Activated T-helper 1 cell treated with anti-CD3 and anti-CD28 coated beads, Interleukin-12 subunit alpha, Interleukin-12 subunit beta, Interleukin-2, Interleukin-4 antibody, amounts not matched to agents 30 ng/mL and 10 ng/mL and 1 ng/mL, durations not matched to agents 14 hours and 24 hours and 36 hours (primary cell): ENCODE data around the gene EPHB1. TPM values are rescaled to one million over a fixed set of nuclear protein-coding genes. Genes with fewer than 3 reads are reported as not detected.

Experiments
- DNase-seq: peaks from one replicate; pipeline ENCODE4 v3.0.0; 2021; ENCODE audit warnings: low spot score
- H3K27ac Mint-ChIP-seq: one replicate; pipeline ENCODE4 v1.8.0; 2021; ENCODE audit warnings: mild to moderate bottlenecking, mixed read lengths
- H3K27me3 Mint-ChIP-seq: one replicate; pipeline ENCODE4 v1.8.0; 2022; ENCODE audit warnings: mild to moderate bottlenecking, moderate library complexity, mixed read lengths; ENCODE audit not compliant: insufficient read depth
- H3K36me3 Mint-ChIP-seq: one replicate; pipeline ENCODE4 v1.8.0; 2021; ENCODE audit warnings: low read depth, mixed read lengths
- H3K4me1 Mint-ChIP-seq: one replicate; pipeline ENCODE4 v1.8.0; 2021; ENCODE audit warnings: low read depth, mixed read lengths
- H3K4me3 Mint-ChIP-seq: one replicate; pipeline ENCODE4 v1.8.0; 2021; ENCODE audit warnings: mild to moderate bottlenecking, moderate library complexity, mixed read lengths
- H3K9me3 Mint-ChIP-seq: one replicate; pipeline ENCODE4 v1.8.0; 2021; ENCODE audit warnings: mixed read lengths
- intact Hi-C: fragments of 100-400 bp; cut with micrococcal nuclease; formaldehyde crosslinking; loops from one replicate; pipeline ENCODE4 v1.15.1; 2024
- total RNA-seq: library from RNA; stranded (reverse); gene quantifications from 2 replicates; pipeline ENCODE4 v1.2.3, GENCODE V29; 2022

EPHB1 gene
- 5.0 and 5.2 TPM in 2 replicates for total RNA-seq

GRCh38 chr3:134794950-134795745 is at the start of gene EPHB1:
EPHB1 (plus strand) TSS chr3:134795260.
- peaks cover 70% of the 10 kb centered on the region for H3K27me3 Mint-ChIP-seq
- H3K4me3 Mint-ChIP-seq: peak within 1 kb of the TSS; percentile 91
- peak within 1 kb of the TSS; percentile 80 for H3K27ac Mint-ChIP-seq
- peak; percentile 71 for DNase-seq
- intact Hi-C loops: loop anchor here (1.0 to 10.0 kb wide), 7 partner anchors 8 to 1170 kb away; partner anchors contain the start of gene PPP2R3A
- H3K36me3 Mint-ChIP-seq: no peaks in the 10 kb centered on the region
- H3K9me3 Mint-ChIP-seq: no peaks in the 10 kb centered on the region
- H3K4me1 Mint-ChIP-seq: peaks cover 41% of the 10 kb centered on the region

GRCh38 chr3:134748698-134749097 is 46.4 kb upstream of the EPHB1 start:
- H3K27me3 Mint-ChIP-seq: peaks cover 3% of the 10 kb centered on the region
- no peak for DNase-seq
- no peak overlapping the region for H3K27ac Mint-ChIP-seq
- no peaks in the 10 kb centered on the region for H3K36me3 Mint-ChIP-seq
- no peaks in the 10 kb centered on the region for H3K4me1 Mint-ChIP-seq
- intact Hi-C loops: no loop called here
- no peaks in the 10 kb centered on the region for H3K9me3 Mint-ChIP-seq
- no peak overlapping the region for H3K4me3 Mint-ChIP-seq

DNA sequence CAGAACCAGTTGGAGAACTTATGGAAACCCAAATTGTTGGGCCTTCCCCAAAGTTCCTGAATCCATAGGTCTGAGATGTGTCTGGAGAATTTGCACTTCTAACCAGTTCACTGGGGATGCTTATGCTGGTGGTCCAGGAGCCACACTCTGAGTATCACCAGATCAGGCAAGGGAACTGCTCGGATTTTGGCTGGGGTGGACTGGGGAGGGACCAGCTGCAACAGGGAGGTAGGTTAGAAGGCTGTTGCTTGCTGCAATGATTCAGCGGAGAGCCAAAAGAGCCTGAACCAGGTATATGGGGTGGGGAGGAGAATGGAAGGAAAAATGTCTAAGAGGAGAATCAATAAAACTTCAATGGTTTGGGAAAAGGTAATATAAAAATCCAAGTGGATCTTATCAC is 45.9 kb upstream of the EPHB1 start:
- Mint-ChIP-seq H3K27me3 (peaks cover 3% of the 10 kb centered on the region), H3K4me3 (no peak overlapping the region), H3K36me3 (no peaks in the 10 kb centered on the region), H3K27ac (no peak overlapping the region), H3K4me1 (no peaks in the 10 kb centered on the region), H3K9me3 (no peaks in the 10 kb centered on the region)
- no peak for DNase-seq
- intact Hi-C loops: no loop called here

DNA sequence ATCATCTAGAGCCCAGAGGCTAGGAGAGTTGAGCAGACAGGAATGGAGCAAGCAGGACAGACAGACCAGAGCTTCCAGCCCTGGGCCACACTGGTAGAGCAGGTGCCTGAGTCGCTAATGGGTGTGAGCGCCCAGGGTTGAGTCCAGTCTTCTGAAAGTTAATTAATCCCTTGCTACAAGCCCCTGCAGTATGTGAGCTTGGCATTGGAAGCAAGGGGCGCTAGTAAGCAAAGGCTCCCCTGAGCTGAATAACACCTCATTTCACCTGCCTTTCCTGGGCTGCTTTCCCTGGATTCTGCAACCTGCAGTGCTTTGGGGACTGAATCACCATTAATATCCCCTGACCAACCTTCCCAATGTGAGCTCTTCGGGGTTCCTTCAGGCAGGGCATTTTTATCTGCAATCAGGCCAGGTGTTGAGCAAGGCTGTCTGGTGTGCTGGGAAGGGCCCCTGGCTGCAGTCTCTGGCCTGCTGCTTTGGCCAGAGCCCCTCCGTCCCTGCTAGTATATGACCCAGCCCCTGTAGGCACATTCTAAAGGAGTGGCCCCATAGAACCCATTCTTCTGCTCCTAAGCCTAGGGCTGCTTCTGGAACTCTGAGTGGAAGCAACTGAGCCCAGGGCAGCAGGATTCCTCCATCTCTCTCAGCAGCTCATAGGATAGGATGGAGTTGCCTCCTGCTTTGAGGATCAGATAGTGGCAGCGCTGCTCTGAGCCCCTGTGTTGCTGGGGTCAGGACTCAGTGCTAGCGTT is 45.1 kb upstream of the EPHB1 start:
- Mint-ChIP-seq H3K9me3 (no peaks in the 10 kb centered on the region), H3K4me3 (no peak overlapping the region), H3K4me1 (no peaks in the 10 kb centered on the region), H3K36me3 (no peaks in the 10 kb centered on the region), H3K27me3 (peaks cover 3% of the 10 kb centered on the region), H3K27ac (no peak overlapping the region)
- DNase-seq: no peak
- intact Hi-C loops: no loop called here

GRCh38 chr3:134751831-134752230 is 43.2 kb upstream of the EPHB1 start:
- intact Hi-C loops: no loop called here
- Mint-ChIP-seq H3K4me1 (no peaks in the 10 kb centered on the region), H3K27ac (no peak overlapping the region), H3K36me3 (no peaks in the 10 kb centered on the region), H3K4me3 (no peak overlapping the region), H3K9me3 (no peaks in the 10 kb centered on the region), H3K27me3 (peaks cover 7% of the 10 kb centered on the region)
- no peak for DNase-seq

DNA sequence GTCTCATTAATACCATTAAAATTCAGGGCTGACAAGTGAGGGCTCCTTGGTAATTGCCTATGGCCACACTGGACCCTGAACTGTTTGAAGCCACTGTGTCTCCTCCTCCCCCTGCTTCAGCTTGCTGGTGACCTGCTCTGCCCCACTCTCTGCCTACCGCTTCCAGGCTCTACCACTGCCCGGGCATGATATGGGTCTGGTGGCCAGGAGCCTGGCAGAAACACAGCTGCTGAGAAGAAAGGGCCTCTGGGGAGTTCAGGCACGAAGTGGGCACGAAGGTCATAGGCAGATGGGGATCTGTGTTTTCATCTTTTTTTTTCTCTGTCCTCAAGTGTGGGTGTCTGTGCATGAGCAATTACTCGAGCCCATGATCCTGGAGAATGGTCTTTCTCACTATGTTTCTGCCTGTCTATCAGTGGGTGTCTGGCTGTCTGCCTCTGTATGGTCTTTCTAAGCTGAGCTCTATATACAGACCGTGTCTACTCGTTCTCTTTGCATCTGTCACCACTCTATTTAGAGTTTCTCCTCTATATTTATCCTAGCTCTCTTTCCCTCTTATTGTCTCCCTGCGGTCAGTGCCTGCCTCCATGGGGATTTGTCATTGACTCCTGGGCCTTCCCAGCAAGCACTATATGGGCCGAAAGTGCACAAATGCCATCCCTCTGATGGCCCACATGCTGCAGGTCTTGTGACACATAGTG is 42.1 kb upstream of the EPHB1 start:
- Mint-ChIP-seq H3K27me3 (peaks cover 9% of the 10 kb centered on the region), H3K4me1 (no peaks in the 10 kb centered on the region), H3K27ac (no peak overlapping the region), H3K9me3 (no peaks in the 10 kb centered on the region), H3K4me3 (no peak overlapping the region), H3K36me3 (no peaks in the 10 kb centered on the region)
- no peak for DNase-seq
- intact Hi-C loops: no loop called here

DNA sequence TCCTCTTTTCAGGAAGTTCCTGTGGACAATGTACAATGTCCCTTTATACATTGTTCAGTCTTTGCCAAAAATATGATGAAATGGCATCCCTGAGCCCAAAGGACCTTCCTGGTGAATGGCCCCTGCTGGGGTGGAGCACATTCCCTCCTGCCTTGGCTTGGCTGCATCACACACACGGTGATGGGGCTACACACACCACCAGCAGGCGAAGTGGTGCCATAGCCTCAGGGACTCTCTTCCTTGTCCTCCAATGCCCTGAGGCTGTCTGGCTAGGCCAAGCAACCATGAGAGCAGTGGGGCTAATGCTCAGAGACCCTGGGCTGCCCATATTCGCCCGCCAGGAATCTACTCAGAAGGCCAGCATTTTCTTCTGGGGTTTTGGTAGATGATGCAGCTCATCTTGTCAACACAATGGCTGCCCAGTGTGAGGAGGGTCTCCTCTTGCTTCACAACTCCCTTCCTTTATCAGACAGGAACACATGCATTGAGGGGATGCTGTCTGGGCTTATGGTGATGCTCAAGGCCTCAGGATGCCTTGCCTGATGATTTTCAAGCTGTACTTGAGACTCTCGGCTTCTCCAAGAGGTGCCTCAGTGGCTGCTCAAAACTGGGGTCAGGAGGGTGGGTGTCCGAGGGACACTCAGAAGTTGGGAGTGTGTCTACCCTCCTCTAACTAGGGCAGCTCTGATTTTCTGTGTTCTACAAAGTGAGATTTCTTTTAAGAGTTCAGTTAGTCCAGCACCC is 40.9 kb upstream of the EPHB1 start:
- Mint-ChIP-seq H3K4me3 (no peak overlapping the region), H3K36me3 (no peaks in the 10 kb centered on the region), H3K9me3 (no peaks in the 10 kb centered on the region), H3K27me3 (peaks cover 5% of the 10 kb centered on the region), H3K4me1 (no peaks in the 10 kb centered on the region), H3K27ac (no peak overlapping the region)
- intact Hi-C loops: no loop called here
- DNase-seq: no peak

DNA sequence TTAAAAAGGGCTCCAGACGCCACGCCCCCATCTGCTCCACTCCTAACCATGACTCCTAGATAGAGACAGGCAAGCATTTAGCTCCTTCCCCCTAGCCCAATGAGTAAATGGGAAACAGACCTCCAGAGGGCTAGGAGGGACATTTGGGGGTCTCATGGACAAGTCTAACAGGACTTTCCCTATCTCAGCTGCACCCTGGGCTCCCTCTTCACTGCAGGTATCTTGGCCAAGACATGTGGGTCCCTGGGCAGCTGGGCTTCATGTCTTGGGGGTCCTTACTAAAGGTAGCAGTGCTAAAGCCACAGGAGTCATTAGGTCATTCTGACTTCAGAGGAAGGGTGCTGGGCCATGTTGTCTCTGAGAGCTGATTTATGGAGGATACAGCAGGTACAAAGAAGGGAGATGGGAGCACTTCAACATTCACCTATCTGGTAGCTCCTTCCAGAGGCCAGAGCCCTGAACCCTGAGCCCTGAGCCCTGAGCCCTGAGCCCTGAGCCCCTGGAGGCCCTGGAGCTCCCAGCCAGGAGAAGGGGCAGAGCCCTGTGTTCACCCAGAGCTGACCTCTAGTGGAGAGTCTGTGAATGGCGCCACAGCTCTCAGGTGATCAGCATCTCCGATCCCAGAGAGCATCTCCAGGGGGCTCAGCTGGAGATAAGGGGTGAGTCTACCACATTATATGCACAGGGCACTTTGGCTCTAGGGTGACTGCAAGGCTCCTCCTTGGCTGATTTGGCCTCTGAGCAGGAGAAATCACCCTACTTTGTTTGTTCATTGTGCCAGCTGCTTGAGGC is 40.1 kb upstream of the EPHB1 start:
- intact Hi-C loops: loop anchor here (1.0 kb wide), 1 partner anchor 154 kb away; no protein-coding TSS in a partner anchor
- Mint-ChIP-seq H3K4me1 (no peaks in the 10 kb centered on the region), H3K27me3 (peaks cover 5% of the 10 kb centered on the region), H3K9me3 (no peaks in the 10 kb centered on the region), H3K27ac (no peak overlapping the region), H3K36me3 (no peaks in the 10 kb centered on the region), H3K4me3 (no peak overlapping the region)
- DNase-seq: peak; percentile 6

- intact Hi-C loops: loop anchor here (1.0 kb wide), 1 partner anchor 155 kb away; no protein-coding TSS in a partner anchor
- H3K36me3 Mint-ChIP-seq: no peaks in the 10 kb centered on the region
- no peak overlapping the region for H3K27ac Mint-ChIP-seq
- H3K4me1 Mint-ChIP-seq: no peaks in the 10 kb centered on the region
- DNase-seq: no peak
- H3K27me3 Mint-ChIP-seq: peaks cover 5% of the 10 kb centered on the region
- H3K9me3 Mint-ChIP-seq: no peaks in the 10 kb centered on the region
- H3K4me3 Mint-ChIP-seq: no peak overlapping the region
Measured at GRCh38 chr3:134755821-134756220, 39.2 kb upstream of the EPHB1 start.

GRCh38 chr3:134757549-134758069 is 37.5 kb upstream of the EPHB1 start:
- Mint-ChIP-seq H3K27ac (no peak overlapping the region), H3K4me3 (no peak overlapping the region), H3K4me1 (no peaks in the 10 kb centered on the region), H3K9me3 (no peaks in the 10 kb centered on the region), H3K36me3 (no peaks in the 10 kb centered on the region), H3K27me3 (peaks cover 5% of the 10 kb centered on the region)
- DNase-seq: no peak
- intact Hi-C loops: no loop called here

GRCh38 chr3:134761213-134761612 is 33.8 kb upstream of the EPHB1 start:
- DNase-seq: no peak
- no peaks in the 10 kb centered on the region for H3K4me1 Mint-ChIP-seq
- H3K36me3 Mint-ChIP-seq: no peaks in the 10 kb centered on the region
- H3K9me3 Mint-ChIP-seq: no peaks in the 10 kb centered on the region
- H3K27ac Mint-ChIP-seq: no peak overlapping the region
- peaks cover 13% of the 10 kb centered on the region for H3K27me3 Mint-ChIP-seq
- intact Hi-C loops: no loop called here
- H3K4me3 Mint-ChIP-seq: no peak overlapping the region

DNA sequence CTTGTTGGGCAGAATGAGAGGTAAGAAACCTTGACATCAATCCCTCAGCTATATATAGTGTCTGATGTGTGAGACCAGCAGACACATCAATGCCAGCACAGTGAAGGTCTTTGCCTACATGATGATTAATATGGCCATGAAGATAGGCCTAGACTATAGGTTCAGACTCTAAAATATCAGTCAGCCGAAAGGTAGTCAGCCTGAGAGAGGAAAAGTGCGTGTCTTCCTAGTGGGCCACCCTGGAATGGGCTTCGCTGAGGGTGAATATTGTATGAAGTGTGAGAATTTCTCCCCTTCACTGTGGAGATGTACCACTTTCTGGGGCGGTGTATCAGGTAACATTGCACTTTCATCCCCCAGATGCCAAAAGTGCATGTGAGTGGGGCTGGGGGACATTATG is 33.0 kb upstream of the EPHB1 start:
- Mint-ChIP-seq H3K4me3 (no peak overlapping the region), H3K27me3 (peaks cover 16% of the 10 kb centered on the region), H3K9me3 (no peaks in the 10 kb centered on the region), H3K4me1 (no peaks in the 10 kb centered on the region), H3K36me3 (no peaks in the 10 kb centered on the region), H3K27ac (no peak overlapping the region)
- DNase-seq: no peak
- intact Hi-C loops: no loop called here
